GM21786 (cell line): ENCODE data around the gene GPS1.

Source experiments
- ATAC-seq: cut with Tn5 transposase; IDR thresholded peaks from one replicate; pipeline ENCODE4 v1.9.1; 2021; ENCODE audit not compliant: unreplicated experiment

The GPS1 gene

GRCh38 chr17:82098939-82099763, 47.5 kb downstream of the GPS1 start:
- peak; percentile 11 for ATAC-seq

DNA sequence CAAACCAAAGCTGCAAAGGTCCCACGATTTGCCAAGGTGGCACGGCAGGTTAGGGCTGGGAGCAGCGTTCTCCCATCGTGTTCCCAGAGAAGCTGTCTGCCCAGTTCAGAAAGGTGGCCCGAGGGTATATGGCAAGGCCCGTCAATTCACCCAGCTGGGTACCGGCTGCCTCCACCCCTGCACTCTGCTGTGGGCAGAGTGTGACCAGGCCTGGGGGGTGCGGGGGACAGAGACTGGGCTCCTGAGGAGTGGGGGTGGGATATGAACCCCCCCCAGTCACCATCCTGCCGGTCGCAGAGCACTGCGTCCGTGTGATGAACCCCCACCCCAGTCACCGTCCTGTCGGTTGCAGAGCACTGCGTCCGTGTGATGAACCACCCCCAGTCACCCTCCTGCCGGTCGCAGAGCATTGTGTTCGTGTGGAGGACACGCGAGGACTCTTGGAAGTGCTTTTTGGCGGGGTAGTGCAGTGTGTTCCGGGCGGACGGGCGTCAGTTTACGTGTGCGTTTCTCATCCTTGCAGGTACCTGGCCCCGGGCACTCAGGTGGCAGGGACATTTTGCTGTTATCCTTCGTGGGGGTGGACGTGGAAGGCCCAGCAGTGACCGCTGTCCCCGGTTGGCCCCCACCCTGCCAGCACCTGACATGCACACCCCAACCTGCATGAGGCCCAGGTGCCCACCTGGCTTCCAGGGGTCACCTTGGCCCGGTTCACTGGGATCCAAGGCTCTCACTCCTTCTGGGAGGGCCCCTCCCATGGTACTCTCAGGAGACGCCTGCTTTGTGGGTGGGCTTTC, 49.0 kb downstream of the GPS1 start:
- no peak for ATAC-seq

DNA sequence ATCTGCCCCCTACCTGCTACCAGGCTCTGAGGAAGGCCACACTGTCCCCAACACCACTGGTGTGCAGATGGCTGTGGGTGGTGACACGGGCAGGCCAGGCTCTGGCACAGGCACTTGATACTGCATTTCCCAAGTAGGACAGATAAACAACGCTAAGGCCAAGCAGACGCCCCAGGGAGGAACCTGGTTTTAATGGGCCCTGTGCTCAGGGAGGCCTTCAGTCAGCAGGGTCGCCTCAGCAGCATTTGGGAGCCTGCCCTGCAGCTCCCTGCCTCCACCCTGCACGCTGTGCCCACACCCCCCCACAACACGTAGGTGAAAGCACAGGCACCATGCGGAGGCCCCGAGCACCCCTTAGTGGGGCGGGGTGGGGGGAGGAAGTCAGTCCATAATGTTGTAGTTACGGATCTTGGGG, 49.6 kb downstream of the GPS1 start:
- ATAC-seq, result no peak

- no peak for ATAC-seq
Observed at GRCh38 chr17:82101767-82102679, 50.3 kb downstream of the GPS1 start.

GRCh38 chr17:82103553-82104451, 52.1 kb downstream of the GPS1 start:
- no peak for ATAC-seq

DNA sequence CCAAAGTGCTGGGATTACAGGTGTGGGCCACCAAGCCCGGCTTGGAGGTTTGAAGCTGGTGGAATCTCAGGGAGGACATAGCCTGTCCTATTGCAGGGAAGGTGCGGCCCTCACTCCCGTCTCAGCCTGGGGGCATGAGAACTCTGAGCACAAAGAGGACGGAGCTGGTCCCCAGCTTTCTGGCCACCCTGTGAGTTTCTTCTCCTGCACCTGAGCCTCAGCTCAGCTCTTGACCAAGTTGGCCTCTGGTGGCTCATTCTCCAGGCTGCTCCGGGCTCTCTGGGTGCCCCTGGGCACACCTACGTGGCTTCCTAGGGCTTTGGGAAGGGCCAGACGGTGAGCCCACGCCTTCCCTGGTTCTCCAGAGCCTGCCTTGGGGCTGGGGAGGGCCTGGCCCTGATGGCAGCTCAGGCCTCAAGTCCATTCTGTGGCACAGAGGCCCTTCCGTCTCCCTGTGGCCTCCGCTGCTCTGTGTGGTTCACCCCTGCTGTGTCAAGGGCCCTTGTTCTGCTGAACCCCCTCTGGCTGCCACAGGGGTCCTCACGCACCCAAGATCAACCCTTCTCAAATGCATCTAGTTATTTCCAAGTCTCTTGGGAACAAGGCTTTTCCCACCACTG, 53.2 kb downstream of the GPS1 start:
- no peak for ATAC-seq

GRCh38 chr17:82105417-82105881, 53.8 kb downstream of the GPS1 start:
- no peak for ATAC-seq

GRCh38 chr17:82105882-82106687, 54.4 kb downstream of the GPS1 start:
- ATAC-seq, result peak; percentile 82

GRCh38 chr17:82106688-82107305, 55.1 kb downstream of the GPS1 start:
- ATAC-seq, result no peak
